Upper lobe of left lung (tissue), 4 donors: Measurements from ENCODE around the gene CC2D2B.

ENCODE experiments used
- CTCF ChIP-seq, 6 experiments: fragments of 450-650 bp in 4 of 6; fragments of 200-600 bp in 2 of 6; sonication (generic) in 2 of 6; IDR thresholded peaks; one replicate each; pipeline ENCODE4 v1.5.1; 2016 to 2019; ENCODE audit warnings: antibody characterized with exemption in 6 of 6
- POLR2A ChIP-seq, 4 donors: fragments of 450-650 bp; IDR thresholded peaks; one replicate each; pipeline ENCODE4 v1.5.1; 2016 to 2017; ENCODE audit warnings: antibody characterized with exemption in 4 of 4, mild to moderate bottlenecking in 2 of 4
- POLR2AphosphoS5 ChIP-seq, 2 donors: sonication (generic); formaldehyde crosslinking; IDR thresholded peaks; one replicate each; pipeline ENCODE4 v1.5.1; 2017; ENCODE audit warnings: antibody characterized with exemption in 2 of 2

- TF ChIP-seq CTCF (IDR thresholded peaks at IDR 0.05) (no peak), POLR2AphosphoS5 (IDR thresholded peaks at IDR 0.05) (no peak), POLR2A (IDR thresholded peaks at IDR 0.05) (no peak)
These were observed 41.8 kb upstream of the CC2D2B start for GRCh38 chr10:95865814-95866466.
